A549 (cell line): ENCODE measurements around the gene BLID. TPM values are rescaled to one million over a fixed set of nuclear protein-coding genes. Genes with fewer than 3 reads are reported as not detected.

Experiments used
- ATAC-seq, 2 experiments: fragments of 200-7000 bp in 1 of 2; fragments of >200 bp in 1 of 2; cut with Nextera tagmentation in 1 of 2; cut with Tn5 transposase in 1 of 2; 3 replicates each; pipeline versions ENCODE4 v1.8.0 to v1.9.1; 2018 to 2020; ENCODE audit warnings: mild to moderate bottlenecking in 1 of 2, moderate library complexity in 1 of 2
- CTCF ChIA-PET: fragments of 300-600 bp; sonication (Branson Sonifier 250); formaldehyde crosslinking; extraction: SDS; loops from one replicate; lab custom pipeline; 2021; ENCODE audit warnings: antibody characterized with exemption, inconsistent platforms; lab: Yijun Ruan, JAX
- POLR2A ChIA-PET: fragments of 350-600 bp; formaldehyde crosslinking; extraction: SDS; loops from one replicate; lab custom pipeline; 2021; ENCODE audit warnings: antibody characterized with exemption, inconsistent platforms; lab: Yijun Ruan, JAX
- DNase-seq, 2 experiments: peaks; one replicate each; pipeline versions ENCODE4 v3.0.0 to v3.0.0-alpha.2; 2011 to 2016; ENCODE audit warnings: low read depth in 1 of 2, low spot score in 1 of 2
- FAIRE-seq: peaks from 2 replicates; lab custom pipeline; 2011; peaks lifted over from hg19 to GRCh38; lab: Jason Lieb, UNC
- H3K27ac ChIP-seq, 2 experiments: fragments of >200 bp; sonication (Bioruptor Twin); formaldehyde crosslinking; 3 replicates each; pipeline ENCODE4 v1.5.1; 2016 to 2017
- H3K4me1 ChIP-seq: fragments of >200 bp; sonication (Bioruptor Twin); formaldehyde crosslinking; 3 replicates; pipeline ENCODE4 v1.6.1; 2016
- H3K4me2 ChIP-seq: fragments of >200 bp; sonication (Bioruptor Twin); formaldehyde crosslinking; 3 replicates; pipeline ENCODE4 v1.6.1; 2016
- H3K4me3 ChIP-seq: fragments of >200 bp; sonication (Bioruptor Twin); formaldehyde crosslinking; 3 replicates; pipeline ENCODE4 v1.5.1; 2016
- H3K9me3 ChIP-seq: fragments of >200 bp; sonication (Bioruptor Twin); formaldehyde crosslinking; 3 replicates; pipeline ENCODE4 v1.6.1; 2016
- BHLHE40 ChIP-seq: IDR thresholded peaks from 2 replicates; pipeline ENCODE4 v1.6.1; 2012; ENCODE audit warnings: low read depth, low read length, inconsistent platforms
- CHD4 ChIP-seq: fragments of 200-600 bp; sonication (generic); IDR thresholded peaks from 2 replicates; pipeline ENCODE4 v1.6.1; 2016; ENCODE audit warnings: antibody characterized with exemption, mild to moderate bottlenecking, borderline replicate concordance
- E2F6 ChIP-seq: IDR thresholded peaks from 2 replicates; pipeline ENCODE4 v1.6.1; 2012; ENCODE audit warnings: low read depth, borderline replicate concordance
- EHF ChIP-seq: fragments of 250-450 bp; sonication (Bioruptor Pico); IDR thresholded peaks from 2 replicates; pipeline ENCODE4 v1.5.0; 2020; ENCODE audit warnings: mild to moderate bottlenecking
- ESRRA ChIP-seq: fragments of 150-350 bp; IDR thresholded peaks from 2 replicates; pipeline ENCODE4 v1.6.1; 2014; ENCODE audit warnings: mild to moderate bottlenecking, low read length, borderline replicate concordance
- FOSL2 ChIP-seq, 2 experiments: fragments of 450-650 bp in 1 of 2; fragments of >200 bp in 1 of 2; sonication (Bioruptor Twin) in 1 of 2; formaldehyde crosslinking; IDR thresholded peaks; 2 replicates each; pipeline versions ENCODE4 v1.5.0 to v1.6.1; 2016 to 2020; ENCODE audit warnings: mild to moderate bottlenecking in 1 of 2, moderate library complexity in 1 of 2
- FOXS1 ChIP-seq: fragments of 250-450 bp; sonication (Bioruptor Pico); IDR thresholded peaks from 2 replicates; pipeline ENCODE4 v1.5.0; 2020; ENCODE audit warnings: mild to moderate bottlenecking, moderate library complexity
- HDAC2 ChIP-seq: fragments of 200-600 bp; sonication (generic); IDR thresholded peaks from 2 replicates; pipeline ENCODE4 v1.6.1; 2016
- HEYL ChIP-seq: fragments of 250-450 bp; sonication (Bioruptor Pico); IDR thresholded peaks from 2 replicates; pipeline ENCODE4 v1.8.0; 2021; ENCODE audit warnings: mild to moderate bottlenecking, moderate library complexity
- HMGXB4 ChIP-seq: fragments of 250-450 bp; sonication (Bioruptor Pico); IDR thresholded peaks from 2 replicates; pipeline ENCODE4 v1.5.0; 2021; ENCODE audit warnings: mild to moderate bottlenecking, moderate library complexity, borderline replicate concordance
- JUN ChIP-seq, 2 experiments: fragments of >200 bp; sonication (Bioruptor Twin); formaldehyde crosslinking; IDR thresholded peaks; 2 replicates in 1 of 2; 3 replicates in 1 of 2; pipeline ENCODE4 v1.6.1; 2016 to 2017
- KDM1A ChIP-seq: fragments of 200-600 bp; sonication (generic); IDR thresholded peaks from 2 replicates; pipeline ENCODE4 v1.6.1; 2016; ENCODE audit warnings: low read depth, mild to moderate bottlenecking
- KDM5A ChIP-seq: fragments of 200-600 bp; sonication (generic); IDR thresholded peaks from 2 replicates; pipeline ENCODE4 v1.6.1; 2016; ENCODE audit warnings: antibody characterized with exemption, mild to moderate bottlenecking
- MAFK ChIP-seq: fragments of 450-650 bp; IDR thresholded peaks from 2 replicates; pipeline ENCODE4 v1.6.1; 2014; ENCODE audit not compliant: partially characterized antibody
- MAX ChIP-seq: IDR thresholded peaks from 2 replicates; pipeline ENCODE4 v1.6.1; 2012
- MYC ChIP-seq: IDR thresholded peaks from 2 replicates; pipeline ENCODE4 v1.6.1; 2012; ENCODE audit warnings: mild to moderate bottlenecking, inconsistent platforms, low read length, improper control_type of control experiment, borderline replicate concordance
- NR3C1 ChIP-seq: fragments of >200 bp; sonication (Bioruptor Twin); formaldehyde crosslinking; IDR thresholded peaks from 3 replicates; pipeline ENCODE4 v1.6.1; 2017
- PHF8 ChIP-seq: fragments of 200-600 bp; sonication (generic); IDR thresholded peaks from 2 replicates; pipeline ENCODE4 v1.6.1; 2016; ENCODE audit warnings: low read depth, mild to moderate bottlenecking, antibody characterized with exemption, moderate library complexity, borderline replicate concordance
- RNF2 ChIP-seq: fragments of 200-600 bp; sonication (generic); IDR thresholded peaks from 2 replicates; pipeline ENCODE4 v1.6.1; 2016; ENCODE audit warnings: low read depth, mild to moderate bottlenecking, antibody characterized with exemption, moderate library complexity, borderline replicate concordance
- SREBF2 ChIP-seq: fragments of 450-650 bp; IDR thresholded peaks from 2 replicates; pipeline ENCODE4 v1.6.1; 2014; ENCODE audit warnings: mild to moderate bottlenecking, moderate library complexity
- ZC3H11A ChIP-seq: fragments of 450-650 bp; IDR thresholded peaks from 2 replicates; pipeline ENCODE4 v1.6.1; 2014; ENCODE audit warnings: antibody characterized with exemption, mild to moderate bottlenecking
- ZFP36 ChIP-seq: fragments of 450-650 bp; IDR thresholded peaks from 2 replicates; pipeline ENCODE4 v1.6.1; 2014; ENCODE audit warnings: borderline replicate concordance; ENCODE audit not compliant: partially characterized antibody
- ZNF302 ChIP-seq: fragments of 250-450 bp; sonication (Bioruptor Pico); IDR thresholded peaks from 2 replicates; pipeline ENCODE4 v1.9.0; 2021; ENCODE audit warnings: inconsistent platforms, mild to moderate bottlenecking, moderate library complexity
- WGBS: methylation state at CpG from one replicate; pipeline ENCODE4 v1.1.6; 2017; ENCODE audit errors: missing lambda C conversion rate; 5-methylcytosine and 5-hydroxymethylcytosine counted together
- polyA plus RNA-seq, 4 experiments: library from polyadenylated mRNA; depleted of rRNA in 3 of 4; stranded (reverse); fragments of >200 nt; fragmentation: RNase III in 1 of 4; extraction: RNeasy Plus Mini Kit Qiagen cat#74134 plus additional on column Dnase treatment in 1 of 4; gene quantifications; 2 replicates in 3 of 4; 3 replicates in 1 of 4; pipeline ENCODE4 v1.2.3, GENCODE V29; 2011 to 2017
- TF ChIP-seq, protein P1 (sequence below): fragments of >200 bp; sonication (Bioruptor Twin); formaldehyde crosslinking; IDR thresholded peaks from 3 replicates; pipeline ENCODE4 v1.6.1; 2016
- TF ChIP-seq, protein P2 (sequence below): IDR thresholded peaks from 2 replicates; pipeline ENCODE4 v1.6.1; 2012
- TF ChIP-seq, protein P3 (sequence below): fragments of 200-600 bp; sonication (generic); IDR thresholded peaks from 2 replicates; pipeline ENCODE4 v1.6.1; 2016; ENCODE audit warnings: antibody characterized with exemption, mild to moderate bottlenecking, moderate library complexity

The BLID gene
- polyA plus RNA-seq, 2 of the 4 experiments (the other 2 are of a cell fraction), result 0.14 TPM; not detected in 1

DNA sequence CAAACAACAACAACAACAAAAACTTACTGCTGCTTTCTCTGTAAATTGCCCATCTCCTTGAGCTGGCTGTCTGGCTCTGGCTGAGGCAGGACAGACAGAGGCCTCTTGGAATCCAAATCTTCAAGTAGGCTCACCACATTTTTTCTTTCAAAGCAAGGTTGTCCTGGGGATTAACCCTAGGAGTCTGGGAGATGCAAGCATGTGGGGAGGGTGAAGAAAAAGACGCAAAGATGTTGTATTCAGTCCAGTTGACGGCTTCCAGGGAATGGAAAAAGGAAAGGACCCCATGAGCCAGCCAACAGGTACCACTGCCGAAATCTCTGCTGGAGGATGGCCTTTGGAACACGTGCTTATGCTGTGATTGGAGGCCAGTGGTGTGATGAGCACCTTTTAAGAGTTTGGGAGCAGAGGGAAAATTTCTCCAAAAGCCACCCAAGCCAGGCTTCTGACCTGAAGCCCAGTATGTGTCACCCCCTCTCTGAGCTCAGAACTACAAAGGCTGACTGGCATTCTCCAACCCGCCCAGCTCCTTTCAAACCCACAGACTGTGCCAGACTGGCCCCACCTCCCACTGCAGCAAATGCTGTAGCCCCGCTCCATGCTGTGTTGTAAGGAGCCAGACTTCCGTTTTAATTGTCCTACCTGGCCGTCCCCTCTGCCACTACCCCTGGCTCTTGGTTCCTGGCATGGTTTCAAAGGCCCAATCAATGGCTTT, 10.8 kb downstream of the BLID start:
- peak in 1 of 2 experiments; percentile 36; a peak in 1 of 6 replicates for ATAC-seq
- peaks cover 16% of the 10 kb centered on the region; the same call in 2 of the 3 replicates for H3K4me1 ChIP-seq
- POLR2A ChIA-PET, result no interaction called here
- no peak overlapping the region for H3K4me2 ChIP-seq
- CTCF ChIA-PET, result no interaction called here
- no peak overlapping the region for H3K27ac ChIP-seq
- TF ChIP-seq BHLHE40 (no peak), EHF (no peak), HDAC2 (no peak)
- H3K4me3 ChIP-seq, result no peak overlapping the region
- no peak for DNase-seq
- no peaks in the 10 kb centered on the region for H3K9me3 ChIP-seq
- no peak for FAIRE-seq
- WGBS, result 88% methylated on average over 8 of the region's 8 CpGs

DNA sequence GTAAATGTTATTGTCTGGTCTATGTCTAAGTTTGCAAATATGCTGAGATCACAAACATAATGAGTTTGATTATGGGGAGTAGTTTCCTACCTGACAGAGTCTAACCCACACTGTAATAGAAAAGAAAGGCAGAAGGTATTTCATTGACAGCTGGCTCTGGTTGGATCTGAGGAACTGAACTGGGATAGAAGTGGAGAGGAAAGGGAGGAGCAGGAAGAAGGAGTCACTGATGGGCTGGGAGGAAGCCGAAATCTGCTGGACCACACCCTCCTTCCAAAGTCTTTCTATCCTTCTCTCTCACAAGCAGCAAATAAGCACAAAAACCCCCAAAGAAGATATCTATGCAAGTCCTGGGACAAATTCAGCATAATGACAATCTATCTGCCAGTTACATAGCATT, 11.7 kb downstream of the BLID start:
- POLR2A ChIA-PET, result no interaction called here
- no peak overlapping the region for H3K27ac ChIP-seq
- H3K4me1 ChIP-seq, result peaks cover 16% of the 10 kb centered on the region; the same call in 2 of the 3 replicates
- DNase-seq (no peak), ATAC-seq (no peak), FAIRE-seq (no peak)
- H3K9me3 ChIP-seq, result no peaks in the 10 kb centered on the region
- CTCF ChIA-PET, result interaction anchor here (2.0 kb wide), 1 partner anchor 111 kb away, joined by 5 read pairs; no protein-coding TSS in a partner anchor
- WGBS, result 68% methylated on average over 1 of the region's 1 CpG
- H3K4me3 ChIP-seq, result no peak overlapping the region
- no peak for TF ChIP-seq NR3C1
- no peak for TF ChIP-seq ZC3H11A
- no peak for TF ChIP-seq ESRRA
- TF ChIP-seq MAFK, result no peak
- no peak for TF ChIP-seq RNF2
- no peak for TF ChIP-seq E2F6
- TF ChIP-seq HDAC2, result no peak
- no peak for TF ChIP-seq SREBF2
- TF ChIP-seq, protein P1, sequence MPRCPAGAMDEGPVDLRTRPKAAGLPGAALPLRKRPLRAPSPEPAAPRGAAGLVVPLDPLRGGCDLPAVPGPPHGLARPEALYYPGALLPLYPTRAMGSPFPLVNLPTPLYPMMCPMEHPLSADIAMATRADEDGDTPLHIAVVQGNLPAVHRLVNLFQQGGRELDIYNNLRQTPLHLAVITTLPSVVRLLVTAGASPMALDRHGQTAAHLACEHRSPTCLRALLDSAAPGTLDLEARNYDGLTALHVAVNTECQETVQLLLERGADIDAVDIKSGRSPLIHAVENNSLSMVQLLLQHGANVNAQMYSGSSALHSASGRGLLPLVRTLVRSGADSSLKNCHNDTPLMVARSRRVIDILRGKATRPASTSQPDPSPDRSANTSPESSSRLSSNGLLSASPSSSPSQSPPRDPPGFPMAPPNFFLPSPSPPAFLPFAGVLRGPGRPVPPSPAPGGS, result no peak
- TF ChIP-seq FOSL2 (IDR thresholded peaks at IDR 0.05), result no peak
- TF ChIP-seq FOSL2 (CRISPR knock-in tag; IDR thresholded peaks at IDR 0.05), result no peak
- TF ChIP-seq MAX, result no peak
- no peak for TF ChIP-seq CHD4
- TF ChIP-seq FOXS1 (CRISPR knock-in tag), result no peak
- no peak for TF ChIP-seq HEYL (CRISPR knock-in tag)
- no peak for TF ChIP-seq HMGXB4 (CRISPR knock-in tag)
- TF ChIP-seq PHF8, result no peak
- TF ChIP-seq JUN (IDR thresholded peaks at IDR 0.05), result no peak
- no peak overlapping the region for H3K4me2 ChIP-seq

DNA sequence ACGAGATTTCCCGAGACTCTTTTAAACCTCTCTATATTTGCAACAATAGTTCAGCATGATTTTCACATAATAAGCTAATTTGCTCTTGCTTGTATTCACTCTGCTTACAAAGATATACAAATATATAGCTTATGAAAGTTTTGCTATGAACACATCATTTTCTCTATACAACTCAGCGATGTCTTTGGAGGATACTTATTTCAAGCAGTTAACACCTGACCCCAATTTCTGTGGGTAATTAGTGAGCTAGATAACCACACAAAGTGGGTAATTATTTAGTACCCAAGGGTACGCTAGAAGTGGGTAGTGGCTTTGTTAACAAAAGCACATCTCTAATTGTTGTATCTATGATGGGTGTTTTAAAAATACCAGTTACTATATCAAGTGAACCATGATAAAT, 12.3 kb downstream of the BLID start:
- H3K9me3 ChIP-seq, result no peaks in the 10 kb centered on the region
- DNase-seq (no peak), ATAC-seq (no peak), FAIRE-seq (no peak)
- CTCF ChIA-PET, result interaction anchor here (1.1 to 2.0 kb wide), 2 partner anchors 9 to 111 kb away, joined by 3 to 5 read pairs; no protein-coding TSS in a partner anchor
- H3K27ac ChIP-seq, result no peak overlapping the region
- H3K4me1 ChIP-seq, result peaks cover 16% of the 10 kb centered on the region; the same call in 2 of the 3 replicates
- no peak overlapping the region for H3K4me2 ChIP-seq
- POLR2A ChIA-PET, result no interaction called here
- H3K4me3 ChIP-seq, result no peak overlapping the region
- 91% methylated on average over 4 of the region's 4 CpGs for WGBS
- TF ChIP-seq KDM5A (no peak), KDM1A (no peak), ZFP36 (no peak), ZNF302 (no peak), MYC (no peak)
- TF ChIP-seq, protein P2, sequence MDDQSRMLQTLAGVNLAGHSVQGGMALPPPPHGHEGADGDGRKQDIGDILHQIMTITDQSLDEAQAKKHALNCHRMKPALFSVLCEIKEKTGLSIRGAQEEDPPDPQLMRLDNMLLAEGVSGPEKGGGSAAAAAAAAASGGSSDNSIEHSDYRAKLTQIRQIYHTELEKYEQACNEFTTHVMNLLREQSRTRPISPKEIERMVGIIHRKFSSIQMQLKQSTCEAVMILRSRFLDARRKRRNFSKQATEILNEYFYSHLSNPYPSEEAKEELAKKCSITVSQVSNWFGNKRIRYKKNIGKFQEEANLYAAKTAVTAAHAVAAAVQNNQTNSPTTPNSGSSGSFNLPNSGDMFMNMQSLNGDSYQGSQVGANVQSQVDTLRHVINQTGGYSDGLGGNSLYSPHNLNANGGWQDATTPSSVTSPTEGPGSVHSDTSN, result no peak
- TF ChIP-seq, protein P3, sequence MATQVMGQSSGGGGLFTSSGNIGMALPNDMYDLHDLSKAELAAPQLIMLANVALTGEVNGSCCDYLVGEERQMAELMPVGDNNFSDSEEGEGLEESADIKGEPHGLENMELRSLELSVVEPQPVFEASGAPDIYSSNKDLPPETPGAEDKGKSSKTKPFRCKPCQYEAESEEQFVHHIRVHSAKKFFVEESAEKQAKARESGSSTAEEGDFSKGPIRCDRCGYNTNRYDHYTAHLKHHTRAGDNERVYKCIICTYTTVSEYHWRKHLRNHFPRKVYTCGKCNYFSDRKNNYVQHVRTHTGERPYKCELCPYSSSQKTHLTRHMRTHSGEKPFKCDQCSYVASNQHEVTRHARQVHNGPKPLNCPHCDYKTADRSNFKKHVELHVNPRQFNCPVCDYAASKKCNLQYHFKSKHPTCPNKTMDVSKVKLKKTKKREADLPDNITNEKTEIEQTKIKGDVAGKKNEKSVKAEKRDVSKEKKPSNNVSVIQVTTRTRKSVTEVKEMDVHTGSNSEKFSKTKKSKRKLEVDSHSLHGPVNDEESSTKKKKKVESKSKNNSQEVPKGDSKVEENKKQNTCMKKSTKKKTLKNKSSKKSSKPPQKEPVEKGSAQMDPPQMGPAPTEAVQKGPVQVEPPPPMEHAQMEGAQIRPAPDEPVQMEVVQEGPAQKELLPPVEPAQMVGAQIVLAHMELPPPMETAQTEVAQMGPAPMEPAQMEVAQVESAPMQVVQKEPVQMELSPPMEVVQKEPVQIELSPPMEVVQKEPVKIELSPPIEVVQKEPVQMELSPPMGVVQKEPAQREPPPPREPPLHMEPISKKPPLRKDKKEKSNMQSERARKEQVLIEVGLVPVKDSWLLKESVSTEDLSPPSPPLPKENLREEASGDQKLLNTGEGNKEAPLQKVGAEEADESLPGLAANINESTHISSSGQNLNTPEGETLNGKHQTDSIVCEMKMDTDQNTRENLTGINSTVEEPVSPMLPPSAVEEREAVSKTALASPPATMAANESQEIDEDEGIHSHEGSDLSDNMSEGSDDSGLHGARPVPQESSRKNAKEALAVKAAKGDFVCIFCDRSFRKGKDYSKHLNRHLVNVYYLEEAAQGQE, result no peak
